GM23338 (cell line): ENCODE measurements around the gene SETBP1. TPM values are rescaled to one million over a fixed set of nuclear protein-coding genes. Genes with fewer than 3 reads are reported as not detected.

Source experiments
- ATAC-seq: fragments of 200-7000 bp; cut with Tn5 transposase; 3 replicates; pipeline ENCODE4 v1.9.1; 2020
- DNase-seq: peaks from one replicate; pipeline ENCODE4 v3.0.0-alpha.2; 2015; ENCODE audit warnings: low spot score
- H2AFZ ChIP-seq: fragments of 200-600 bp; sonication (generic); 2 replicates; pipeline ENCODE4 v1.8.0; 2016; ENCODE audit warnings: antibody characterized with exemption, mild to moderate bottlenecking, moderate library complexity
- H3F3A ChIP-seq: fragments of 200-600 bp; sonication (generic); replicated peaks from 2 replicates; pipeline ENCODE4 v1.8.0; 2017; ENCODE audit warnings: antibody characterized with exemption, mixed run types, low read depth
- H3K27ac ChIP-seq: fragments of 200-600 bp; sonication (generic); 2 replicates; pipeline ENCODE4 v1.6.1; 2016; ENCODE audit warnings: low read depth
- H3K27me3 ChIP-seq: fragments of 200-600 bp; sonication (generic); 2 replicates; pipeline ENCODE4 v1.8.0; 2016; ENCODE audit warnings: mild to moderate bottlenecking, mixed run types, moderate library complexity; ENCODE audit not compliant: insufficient read depth
- H3K36me3 ChIP-seq: fragments of 200-600 bp; sonication (generic); 2 replicates; pipeline ENCODE4 v1.8.0; 2016; ENCODE audit warnings: mild to moderate bottlenecking; ENCODE audit not compliant: insufficient read depth
- H3K4me1 ChIP-seq: fragments of 200-600 bp; sonication (generic); 2 replicates; pipeline ENCODE4 v1.8.0; 2016; ENCODE audit warnings: mild to moderate bottlenecking, moderate library complexity; ENCODE audit not compliant: insufficient read depth
- H3K4me2 ChIP-seq: fragments of 200-600 bp; sonication (generic); 2 replicates; pipeline ENCODE4 v1.7.1; 2017; ENCODE audit warnings: mixed run types
- H3K4me3 ChIP-seq: fragments of 200-600 bp; sonication (generic); 2 replicates; pipeline ENCODE4 v1.6.1; 2016; ENCODE audit warnings: mixed run types
- H3K79me2 ChIP-seq: fragments of 200-600 bp; sonication (generic); replicated peaks from 2 replicates; pipeline ENCODE4 v1.8.0; 2017; ENCODE audit warnings: mild to moderate bottlenecking; ENCODE audit not compliant: insufficient read depth
- H3K9me2 ChIP-seq: fragments of 200-600 bp; sonication (generic); 2 replicates; pipeline ENCODE4 v1.8.0; 2017; ENCODE audit not compliant: insufficient read depth
- H4K20me1 ChIP-seq: fragments of 200-600 bp; sonication (generic); replicated peaks from 2 replicates; pipeline ENCODE4 v1.8.0; 2017; ENCODE audit warnings: mild to moderate bottlenecking; ENCODE audit not compliant: insufficient read depth
- H3K27ac Mint-ChIP-seq: 2 replicates; pipeline ENCODE4 v1.8.0; 2020; ENCODE audit warnings: inconsistent platforms, mild to moderate bottlenecking, moderate library complexity, mixed read lengths
- H3K27me3 Mint-ChIP-seq: 3 replicates; pipeline ENCODE4 v1.8.0; 2022; ENCODE audit warnings: low read depth, mild to moderate bottlenecking, moderate library complexity, mixed read lengths, inconsistent platforms; ENCODE audit not compliant: insufficient read depth, poor library complexity
- H3K36me3 Mint-ChIP-seq: 3 replicates; pipeline ENCODE4 v1.8.0; 2021; ENCODE audit warnings: low read depth, mild to moderate bottlenecking, inconsistent platforms, moderate library complexity, mixed read lengths
- H3K4me1 Mint-ChIP-seq: 3 replicates; pipeline ENCODE4 v1.8.0; 2020; ENCODE audit warnings: mild to moderate bottlenecking, inconsistent platforms, mixed read lengths
- H3K4me3 Mint-ChIP-seq: 3 replicates; pipeline ENCODE4 v1.8.0; 2021; ENCODE audit warnings: moderate library complexity, mild to moderate bottlenecking, inconsistent platforms, mixed read lengths
- H3K9me3 Mint-ChIP-seq: 3 replicates; pipeline ENCODE4 v1.8.0; 2020; ENCODE audit warnings: moderate library complexity, mild to moderate bottlenecking, inconsistent platforms, mixed read lengths
- CREB1 ChIP-seq: fragments of 250-450 bp; sonication (Bioruptor Pico); IDR thresholded peaks from 2 replicates; pipeline ENCODE4 v1.5.0; 2020; ENCODE audit warnings: low read depth, mild to moderate bottlenecking, moderate library complexity
- CTCF ChIP-seq, 2 experiments: fragments of 200-600 bp in 1 of 2; sonication (generic) in 1 of 2; conservative IDR thresholded peaks; 2 replicates each; pipeline versions ENCODE4 v1.5.1 to v1.6.1; 2016 to 2017; ENCODE audit warnings: antibody characterized with exemption in 2 of 2, low read depth in 2 of 2, mild to moderate bottlenecking in 2 of 2, moderate library complexity in 1 of 2
- ETS1 ChIP-seq: IDR thresholded peaks from 2 replicates; pipeline ENCODE4 v1.6.1; 2016; ENCODE audit warnings: antibody characterized with exemption
- EZH2 ChIP-seq: fragments of 200-600 bp; sonication (generic); IDR thresholded peaks from one replicate; pipeline ENCODE4 v1.8.0; 2017; ENCODE audit warnings: antibody characterized with exemption, mild to moderate bottlenecking, low read depth; ENCODE audit not compliant: unreplicated experiment
- EZH2phosphoT487 ChIP-seq: fragments of 200-600 bp; sonication (generic); IDR thresholded peaks from one replicate; pipeline ENCODE4 v1.8.1; 2018; ENCODE audit warnings: antibody characterized with exemption; ENCODE audit not compliant: unreplicated experiment
- JUNB ChIP-seq: IDR thresholded peaks from one replicate; pipeline ENCODE4 v1.6.1; 2016; ENCODE audit warnings: antibody characterized with exemption; ENCODE audit not compliant: unreplicated experiment
- NANOG ChIP-seq: IDR thresholded peaks from 2 replicates; pipeline ENCODE4 v1.6.1; 2016; ENCODE audit warnings: antibody characterized with exemption, borderline replicate concordance
- POLR2AphosphoS5 ChIP-seq: IDR thresholded peaks from 2 replicates; pipeline ENCODE4 v1.6.1; 2016; ENCODE audit warnings: antibody characterized with exemption, low read depth
- REST ChIP-seq: IDR thresholded peaks from one replicate; pipeline ENCODE4 v1.6.1; 2018; ENCODE audit warnings: antibody characterized with exemption; ENCODE audit not compliant: unreplicated experiment
- STAT1 ChIP-seq: IDR thresholded peaks from one replicate; pipeline ENCODE4 v1.6.1; 2016; ENCODE audit warnings: antibody characterized with exemption; ENCODE audit not compliant: unreplicated experiment
- ZNF114 ChIP-seq: fragments of 250-450 bp; sonication (Bioruptor Pico); IDR thresholded peaks from 2 replicates; pipeline ENCODE4 v1.5.0; 2020; ENCODE audit warnings: mild to moderate bottlenecking, moderate library complexity
- ZNF331 ChIP-seq: fragments of 250-450 bp; sonication (Bioruptor Pico); IDR thresholded peaks from 2 replicates; pipeline ENCODE4 v1.5.0; 2020; ENCODE audit warnings: low read depth, mild to moderate bottlenecking, moderate library complexity
- ZNF462 ChIP-seq: fragments of 250-450 bp; sonication (Bioruptor Pico); IDR thresholded peaks from 2 replicates; pipeline ENCODE4 v1.5.0; 2020; ENCODE audit warnings: mild to moderate bottlenecking, moderate library complexity
- polyA plus RNA-seq: library from polyadenylated mRNA; unstranded; fragments of >200 nt; fragmentation: Nextera tagmentation; extraction: Ambion mirVana; gene quantifications from 2 replicates; pipeline ENCODE4 v1.2.1, GENCODE V29; 2016
- total RNA-seq: library from RNA; depleted of rRNA; stranded (reverse); fragments of >200 nt; shearing (Covaris generic); gene quantifications from 2 replicates; pipeline ENCODE4 v1.2.3, GENCODE V29; 2014

The SETBP1 gene
- total and polyA plus RNA-seq, 2 experiments from 2014 or later = 1.6 to 5.5 TPM

GRCh38 chr18:44954257-44954656 is 273.6 kb downstream of the SETBP1 start:
- H3K4me3 ChIP-seq = no peak overlapping the region
- H3K4me1 ChIP-seq = no peaks in the 10 kb centered on the region
- H4K20me1 ChIP-seq = no peaks in the 10 kb centered on the region
- TF ChIP-seq CREB1 (CRISPR knock-in tag) (no peak), ZNF462 (CRISPR knock-in tag) (no peak), REST (no peak), JUNB (no peak), NANOG (no peak), ETS1 (no peak), CTCF (conservative IDR thresholded peaks at IDR 0.05; ENCODE audit: low read depth in 2 of 2) (no peak), ZNF331 (CRISPR knock-in tag) (no peak), STAT1 (no peak), ZNF114 (no peak), EZH2 (no peak), EZH2phosphoT487 (no peak), POLR2AphosphoS5 (no peak)
- H3K27ac ChIP-seq = no peak overlapping the region
- ATAC-seq = no peak
- Mint-ChIP-seq H3K4me1 (peaks cover 2% of the 10 kb centered on the region; the same call in 1 of the 3 replicates), H3K4me3 (no peak overlapping the region), H3K36me3 (peaks cover 20% of the 10 kb centered on the region), H3K27ac (no peak overlapping the region), H3K9me3 (no peaks in the 10 kb centered on the region), H3K27me3 (no peaks in the 10 kb centered on the region)
- no peaks in the 10 kb centered on the region for H3K36me3 ChIP-seq
- no peaks in the 10 kb centered on the region for H3F3A ChIP-seq
- H3K27me3 ChIP-seq = no peaks in the 10 kb centered on the region
- no peaks in the 10 kb centered on the region for H3K79me2 ChIP-seq
- DNase-seq = no peak
- peaks cover 5% of the 10 kb centered on the region; the same call in 1 of the 2 replicates for H3K9me2 ChIP-seq
- H3K4me2 ChIP-seq = no peak overlapping the region
- H2AFZ ChIP-seq = no peak overlapping the region
